WI38 (cell line): ENCODE measurements around the gene POGZ.
A peak's percentile ranks its signal among the peaks of the same experiment; 100 is the strongest.

ENCODE experiments used
- H3K4me3 ChIP-seq: 2 replicates; pipeline ENCODE4 v1.5.1; 2011; ENCODE audit warnings: low read depth, mild to moderate bottlenecking, control low read depth, low read length
- TF ChIP-seq, protein P1 (sequence below): IDR thresholded peaks from 2 replicates; pipeline ENCODE4 v1.5.1; 2012; ENCODE audit warnings: low read depth, mild to moderate bottlenecking, control low read depth, low read length

Gene POGZ

DNA sequence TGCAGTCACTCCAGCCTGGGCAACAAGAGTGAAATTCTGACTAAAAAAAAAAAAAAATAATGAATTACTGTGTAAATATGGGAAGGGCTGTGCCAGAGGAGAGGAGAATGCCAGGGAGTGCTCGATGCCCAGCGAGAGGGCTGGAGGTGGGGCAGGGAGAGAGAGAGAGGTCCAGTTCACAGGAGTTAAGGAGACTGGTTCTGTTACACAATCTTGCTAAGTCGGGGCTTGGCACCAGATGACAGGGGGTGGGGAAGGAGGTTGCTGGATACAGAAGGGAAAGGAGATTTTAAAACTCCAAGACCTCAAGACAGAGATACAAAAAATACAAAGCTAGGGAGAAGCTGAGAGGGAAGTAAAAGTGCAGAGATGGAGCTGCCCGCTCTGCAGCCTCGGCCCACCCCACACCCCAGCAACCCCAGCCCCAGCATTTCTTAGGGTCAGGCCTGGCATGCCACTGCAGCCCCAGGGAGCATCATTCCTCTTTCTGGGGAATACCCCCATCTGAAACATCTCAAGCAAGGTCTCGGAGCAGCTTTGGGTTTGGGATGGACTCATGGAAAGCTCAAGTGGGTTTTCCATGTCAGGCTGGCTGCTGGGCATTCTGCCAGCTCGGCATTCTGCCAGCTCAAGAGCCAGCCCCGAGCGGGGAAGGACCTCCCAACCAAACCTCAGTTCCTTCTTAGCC lies 87.8 kb downstream of the POGZ start:
- TF ChIP-seq, protein P1, sequence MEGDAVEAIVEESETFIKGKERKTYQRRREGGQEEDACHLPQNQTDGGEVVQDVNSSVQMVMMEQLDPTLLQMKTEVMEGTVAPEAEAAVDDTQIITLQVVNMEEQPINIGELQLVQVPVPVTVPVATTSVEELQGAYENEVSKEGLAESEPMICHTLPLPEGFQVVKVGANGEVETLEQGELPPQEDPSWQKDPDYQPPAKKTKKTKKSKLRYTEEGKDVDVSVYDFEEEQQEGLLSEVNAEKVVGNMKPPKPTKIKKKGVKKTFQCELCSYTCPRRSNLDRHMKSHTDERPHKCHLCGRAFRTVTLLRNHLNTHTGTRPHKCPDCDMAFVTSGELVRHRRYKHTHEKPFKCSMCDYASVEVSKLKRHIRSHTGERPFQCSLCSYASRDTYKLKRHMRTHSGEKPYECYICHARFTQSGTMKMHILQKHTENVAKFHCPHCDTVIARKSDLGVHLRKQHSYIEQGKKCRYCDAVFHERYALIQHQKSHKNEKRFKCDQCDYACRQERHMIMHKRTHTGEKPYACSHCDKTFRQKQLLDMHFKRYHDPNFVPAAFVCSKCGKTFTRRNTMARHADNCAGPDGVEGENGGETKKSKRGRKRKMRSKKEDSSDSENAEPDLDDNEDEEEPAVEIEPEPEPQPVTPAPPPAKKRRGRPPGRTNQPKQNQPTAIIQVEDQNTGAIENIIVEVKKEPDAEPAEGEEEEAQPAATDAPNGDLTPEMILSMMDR: no peak

DNA sequence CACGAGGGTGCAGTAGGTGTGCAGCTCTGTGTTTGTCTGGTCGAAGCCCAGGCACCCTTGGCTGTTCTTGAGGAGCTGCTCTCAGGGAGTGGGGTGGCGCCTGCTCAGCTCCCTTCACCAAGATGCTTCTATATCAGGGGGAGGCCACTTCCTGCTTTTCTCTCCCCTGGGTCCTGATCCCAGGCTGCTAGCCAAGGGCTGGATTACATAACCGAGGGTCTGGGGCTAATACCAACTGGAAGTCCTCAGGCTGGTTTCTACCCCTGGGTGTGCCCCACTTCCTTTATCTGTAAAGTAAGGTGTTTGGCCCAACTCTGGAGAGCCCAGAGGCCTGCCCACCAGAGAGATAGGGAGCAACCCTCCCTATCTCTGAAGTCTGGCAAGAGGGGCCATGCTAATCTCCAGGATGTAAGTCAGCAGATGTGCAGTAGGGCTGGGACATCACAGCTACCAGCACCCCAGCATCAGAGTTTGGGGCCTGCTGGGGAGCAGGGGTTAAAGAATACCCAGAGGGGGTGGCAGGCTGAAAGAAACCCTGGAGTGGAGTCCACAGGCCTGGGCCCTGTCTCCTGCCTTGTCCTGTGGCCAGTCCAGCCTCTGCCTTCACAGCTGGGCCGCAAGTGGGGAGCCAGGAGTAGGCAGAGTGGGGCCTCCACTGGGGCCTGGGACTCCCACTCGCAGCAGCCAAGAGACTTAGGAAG lies 88.9 kb downstream of the POGZ start:
- no peak overlapping the region for H3K4me3 ChIP-seq
- TF ChIP-seq, protein P1: no peak

More for the DNA sequence above, 87.8 kb downstream of the POGZ start:
- peak overlapping the region; percentile 65 for H3K4me3 ChIP-seq

DNA sequence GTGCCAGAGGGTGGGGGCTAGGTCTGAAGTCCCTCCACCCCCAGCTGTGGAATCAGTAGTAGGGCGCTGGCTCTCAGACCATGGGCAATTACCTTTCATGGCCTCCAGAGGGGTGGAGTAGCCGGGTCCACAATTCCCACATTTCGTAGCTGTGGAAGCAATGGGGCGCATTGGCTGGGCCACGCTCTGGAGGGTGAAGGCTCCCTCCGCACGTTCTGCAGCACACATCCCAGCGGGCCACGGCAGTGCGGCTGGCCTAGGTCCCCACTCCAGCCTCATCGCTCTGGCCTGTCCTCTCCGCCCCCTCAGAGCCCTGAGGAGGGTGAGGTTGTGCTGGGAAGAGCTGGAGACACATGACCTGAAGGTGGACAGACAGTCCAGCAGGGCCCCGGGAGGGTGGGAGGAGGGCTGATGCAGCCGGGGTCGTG lies 89.7 kb downstream of the POGZ start:
- no peak overlapping the region for H3K4me3 ChIP-seq
- TF ChIP-seq, protein P1: no peak

DNA sequence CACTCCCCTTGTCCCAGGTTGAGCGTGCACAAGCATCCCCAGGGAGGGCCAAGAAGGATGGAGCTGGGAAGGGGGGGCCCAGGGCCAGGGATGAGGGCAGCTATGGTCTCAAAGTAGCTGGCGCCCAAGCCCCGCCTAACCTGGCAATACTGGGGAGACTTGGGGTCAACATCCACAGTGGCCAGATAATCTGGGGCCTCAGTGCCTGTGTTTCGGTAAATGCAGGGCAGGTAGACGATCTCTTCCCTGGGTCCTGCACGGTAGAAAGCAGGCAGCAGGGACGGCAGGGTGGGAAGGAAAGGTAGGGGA lies 90.0 kb downstream of the POGZ start:
- no peak overlapping the region for H3K4me3 ChIP-seq
- TF ChIP-seq, protein P1: no peak

DNA sequence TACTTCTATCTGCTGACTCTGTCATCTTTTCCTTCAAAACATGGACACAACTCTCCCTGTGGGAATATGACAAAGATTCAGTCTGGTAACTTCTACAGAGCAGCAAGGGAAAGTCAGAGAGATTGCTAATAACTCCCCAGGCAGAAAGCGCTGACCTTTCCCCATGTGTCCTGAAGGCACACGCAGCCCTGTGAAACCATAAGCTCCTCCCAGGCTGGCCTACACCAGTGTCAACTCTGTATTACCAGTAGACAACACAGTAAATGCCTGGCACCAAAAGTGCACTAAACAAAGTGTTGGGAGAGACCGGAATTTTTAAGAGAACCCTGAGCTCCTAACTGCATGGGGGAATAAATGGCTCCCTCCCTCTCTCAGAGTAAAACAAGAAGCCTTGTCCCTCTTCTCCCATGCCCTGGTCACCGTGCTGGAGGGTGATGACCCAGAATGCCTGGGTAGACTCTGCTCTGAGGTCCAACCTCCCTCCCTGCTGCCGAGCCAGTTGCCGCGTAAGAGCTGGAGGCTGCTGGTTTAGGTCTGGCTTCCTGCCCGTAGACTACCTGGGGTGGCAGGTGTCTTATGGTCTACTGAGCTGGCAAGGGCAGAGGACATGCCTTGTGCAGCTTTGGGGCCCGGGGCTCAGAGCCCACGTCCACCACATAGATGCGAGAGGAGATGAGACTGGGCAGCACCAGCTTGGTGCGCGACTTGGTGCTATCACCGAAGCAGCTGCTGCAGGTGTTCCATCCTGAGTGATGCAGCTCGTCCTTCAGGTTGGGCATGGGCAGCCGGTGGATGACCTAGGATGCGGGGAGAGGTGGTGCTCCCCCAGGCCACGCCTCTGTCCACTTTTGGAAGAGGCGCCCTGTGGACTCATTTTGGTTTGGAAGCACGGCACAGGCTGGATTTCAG lies 90.6 kb downstream of the POGZ start:
- TF ChIP-seq, protein P1: no peak
- H3K4me3 ChIP-seq: no peak overlapping the region

DNA sequence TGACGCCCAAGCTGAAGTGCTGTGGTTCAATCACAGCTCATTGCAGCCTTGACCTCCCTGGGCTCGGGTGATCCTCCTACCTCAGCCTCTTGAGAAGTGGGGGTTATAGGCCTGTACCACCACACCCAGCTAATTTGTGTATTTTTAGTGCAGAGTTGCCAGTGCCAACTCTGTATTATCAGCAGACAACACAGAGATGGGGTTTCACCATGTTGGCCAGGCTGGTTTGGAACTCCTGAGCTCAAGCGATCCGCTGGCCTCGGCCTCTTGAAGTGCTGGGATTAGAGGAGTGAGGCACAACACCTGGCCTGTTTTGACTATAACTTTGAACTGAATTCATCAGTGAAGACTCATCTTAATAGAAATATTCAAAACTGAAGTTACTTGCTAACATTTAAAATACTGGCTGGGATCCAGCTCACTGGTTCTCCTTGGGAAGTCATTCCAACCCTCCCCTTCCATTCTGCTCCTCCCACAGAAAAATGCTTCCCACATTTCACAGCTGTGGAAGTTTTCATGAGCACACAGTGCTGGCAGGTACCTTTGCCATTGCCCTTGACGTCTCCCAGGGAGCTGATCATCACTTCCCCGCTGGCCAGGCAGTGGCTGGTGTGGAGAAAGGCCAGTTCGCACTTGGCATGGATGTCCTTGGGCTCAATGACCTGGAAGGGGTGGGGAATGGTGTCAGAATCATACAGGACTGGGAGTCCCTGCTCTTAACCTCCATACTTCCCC lies 91.5 kb downstream of the POGZ start:
- H3K4me3 ChIP-seq: no peak overlapping the region
- TF ChIP-seq, protein P1: no peak
